ENCODE measurements around the gene AGMO. TPM values are rescaled to one million over a fixed set of nuclear protein-coding genes. Genes with fewer than 3 reads are reported as not detected.

AGMO gene
- total RNA-seq, 3 donors from 2014 or later (not counting 1 experiment from before 2014, with no cell fraction given) = not detected

DNA sequence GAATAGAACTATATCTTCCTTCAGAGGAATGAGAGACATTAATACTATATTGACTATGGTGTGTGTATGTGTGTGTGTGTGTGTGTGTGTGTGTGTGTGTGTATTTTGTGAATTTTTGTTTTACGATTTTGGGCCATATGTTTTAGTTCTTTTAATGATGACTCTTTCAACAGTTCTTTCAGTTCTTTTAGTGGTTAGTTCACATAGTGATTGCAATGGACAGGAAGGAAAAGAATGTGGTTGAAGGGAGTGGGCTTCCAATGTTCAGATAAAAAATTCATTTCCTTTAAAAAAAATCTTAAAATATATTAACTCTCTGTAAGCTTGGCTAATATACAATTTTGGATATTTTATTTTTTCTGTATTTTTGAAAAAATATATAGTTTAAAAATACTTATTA, 343.6 kb downstream of the AGMO start:
- TF ChIP-seq CTCF (IDR thresholded peaks at IDR 0.05) = no peak
- intact Hi-C loops (cut with micrococcal nuclease) = no loop called here
- Mint-ChIP-seq H3K27me3 (ENCODE audit: low read depth in 2 of 2) (no peaks in the 10 kb centered on the region), H3K27ac (no peak overlapping the region), H3K4me1 (no peaks in the 10 kb centered on the region), H3K4me3 (no peak overlapping the region), H3K9me3 (peaks cover 8 to 18% of the 10 kb centered on the region in 2 donors), H3K36me3 (no peaks in the 10 kb centered on the region)
- Histone ChIP-seq H3K27ac (ENCODE audit: low read length) (no peak overlapping the region), H3K4me1 (ENCODE audit: control insufficient read depth, insufficient read depth, low read length) (no peaks in the 10 kb centered on the region), H3K4me3 (ENCODE audit: low read length) (no peak overlapping the region), H3K36me3 (ENCODE audit: control insufficient read depth, insufficient read depth, low read length) (no peaks in the 10 kb centered on the region), H3K27me3 (ENCODE audit: control insufficient read depth, insufficient read depth, low read length) (no peaks in the 10 kb centered on the region), H3K9me3 (ENCODE audit: control insufficient read depth, insufficient read depth, low read length) (no peaks in the 10 kb centered on the region)
- no peak for DNase-seq
- 0% methylated on average over 1 of the region's 1 CpG for WGBS (ENCODE audit: insufficient coverage)
- no peak for ATAC-seq

GRCh38 chr7:15215616-15216015, 346.2 kb downstream of the AGMO start:
- H3K27ac Mint-ChIP-seq = no peak overlapping the region
- 98% methylated on average over 4 of the region's 4 CpGs for WGBS (ENCODE audit: insufficient coverage)
- intact Hi-C loops (cut with micrococcal nuclease) = no loop called here

DNA sequence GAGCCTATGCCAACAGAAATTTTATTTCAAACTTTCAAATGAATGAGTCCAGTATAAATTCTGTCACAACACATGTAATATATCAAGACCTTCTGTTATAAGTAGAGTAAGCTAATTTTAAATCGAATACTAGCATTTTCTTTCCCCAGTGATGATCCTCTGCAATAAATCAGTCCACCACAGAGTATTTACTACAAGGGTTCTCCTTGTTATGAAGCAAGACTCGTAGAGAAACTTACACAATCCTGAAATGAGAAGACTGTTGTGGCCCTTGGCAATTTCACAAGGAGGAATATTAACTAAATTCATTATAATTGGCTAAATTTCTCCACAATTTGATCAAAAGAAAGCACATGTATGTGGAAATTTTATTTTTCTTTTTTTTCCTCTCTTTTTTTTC, 346.8 kb downstream of the AGMO start:
- H3K4me1 ChIP-seq (ENCODE audit: control insufficient read depth, insufficient read depth, low read length) = no peaks in the 10 kb centered on the region
- no peak overlapping the region for H3K4me3 ChIP-seq (ENCODE audit: low read length)
- H3K27ac ChIP-seq (ENCODE audit: low read length) = no peak overlapping the region
- Mint-ChIP-seq H3K27me3 (ENCODE audit: low read depth in 2 of 2) (no peaks in the 10 kb centered on the region), H3K4me3 (no peak overlapping the region), H3K36me3 (no peaks in the 10 kb centered on the region), H3K27ac (no peak overlapping the region), H3K9me3 (peaks cover 8 to 18% of the 10 kb centered on the region in 2 donors), H3K4me1 (no peaks in the 10 kb centered on the region)
- H3K36me3 ChIP-seq (ENCODE audit: control insufficient read depth, insufficient read depth, low read length) = no peaks in the 10 kb centered on the region
- WGBS (ENCODE audit: insufficient coverage) = no CpG with 5 or more reads among the region's 2 CpGs
- DNase-seq (no peak), ATAC-seq (no peak)
- no peaks in the 10 kb centered on the region for H3K9me3 ChIP-seq (ENCODE audit: control insufficient read depth, insufficient read depth, low read length)
- intact Hi-C loops (cut with micrococcal nuclease) = no loop called here
- H3K27me3 ChIP-seq (ENCODE audit: control insufficient read depth, insufficient read depth, low read length) = no peaks in the 10 kb centered on the region
- TF ChIP-seq CTCF (IDR thresholded peaks at IDR 0.05) = no peak

More at GRCh38 chr7:15215616-15216015, 346.2 kb downstream of the AGMO start:
- no peak for ATAC-seq
- H3K27me3 Mint-ChIP-seq (ENCODE audit: low read depth in 2 of 2) = no peaks in the 10 kb centered on the region
- no peak for TF ChIP-seq CTCF (IDR thresholded peaks at IDR 0.05)
- no peaks in the 10 kb centered on the region for H3K4me1 ChIP-seq (ENCODE audit: control insufficient read depth, insufficient read depth, low read length)
- no peak overlapping the region for H3K27ac ChIP-seq (ENCODE audit: low read length)
- H3K9me3 Mint-ChIP-seq = peaks cover 8 to 18% of the 10 kb centered on the region in 2 donors
- no peak overlapping the region for H3K4me3 ChIP-seq (ENCODE audit: low read length)
- H3K4me3 Mint-ChIP-seq = no peak overlapping the region
- no peak for DNase-seq
- no peaks in the 10 kb centered on the region for H3K36me3 Mint-ChIP-seq
- no peaks in the 10 kb centered on the region for H3K36me3 ChIP-seq (ENCODE audit: control insufficient read depth, insufficient read depth, low read length)
- no peaks in the 10 kb centered on the region for H3K9me3 ChIP-seq (ENCODE audit: control insufficient read depth, insufficient read depth, low read length)
- H3K27me3 ChIP-seq (ENCODE audit: control insufficient read depth, insufficient read depth, low read length) = no peaks in the 10 kb centered on the region
- H3K4me1 Mint-ChIP-seq = no peaks in the 10 kb centered on the region

GRCh38 chr7:15213093-15213492, 348.7 kb downstream of the AGMO start:
- Mint-ChIP-seq H3K36me3 (no peaks in the 10 kb centered on the region), H3K27ac (no peak overlapping the region), H3K27me3 (ENCODE audit: low read depth in 2 of 2) (no peaks in the 10 kb centered on the region), H3K4me1 (no peaks in the 10 kb centered on the region), H3K4me3 (no peak overlapping the region), H3K9me3 (peaks cover 4 to 14% of the 10 kb centered on the region in 2 donors)
- H3K4me3 ChIP-seq (ENCODE audit: low read length) = no peak overlapping the region
- no peak for TF ChIP-seq CTCF (IDR thresholded peaks at IDR 0.05)
- ATAC-seq (no peak), DNase-seq (no peak)
- 74% methylated on average over 1 of the region's 2 CpGs for WGBS (ENCODE audit: insufficient coverage)
- H3K4me1 ChIP-seq (ENCODE audit: control insufficient read depth, insufficient read depth, low read length) = no peaks in the 10 kb centered on the region
- intact Hi-C loops (cut with micrococcal nuclease) = no loop called here
- no peaks in the 10 kb centered on the region for H3K36me3 ChIP-seq (ENCODE audit: control insufficient read depth, insufficient read depth, low read length)
- H3K27ac ChIP-seq (ENCODE audit: low read length) = no peak overlapping the region
- H3K27me3 ChIP-seq (ENCODE audit: control insufficient read depth, insufficient read depth, low read length) = no peaks in the 10 kb centered on the region
- no peaks in the 10 kb centered on the region for H3K9me3 ChIP-seq (ENCODE audit: control insufficient read depth, insufficient read depth, low read length)

Measured in natural killer cell (primary cell).